HG02763 (cell line): ENCODE measurements around the gene PRKG1.

Experiments used
- ATAC-seq: cut with Tn5 transposase; IDR thresholded peaks from one replicate; pipeline ENCODE4 v1.9.1; 2021; ENCODE audit warnings: mild to moderate bottlenecking, moderate library complexity; ENCODE audit not compliant: unreplicated experiment

Gene PRKG1

DNA sequence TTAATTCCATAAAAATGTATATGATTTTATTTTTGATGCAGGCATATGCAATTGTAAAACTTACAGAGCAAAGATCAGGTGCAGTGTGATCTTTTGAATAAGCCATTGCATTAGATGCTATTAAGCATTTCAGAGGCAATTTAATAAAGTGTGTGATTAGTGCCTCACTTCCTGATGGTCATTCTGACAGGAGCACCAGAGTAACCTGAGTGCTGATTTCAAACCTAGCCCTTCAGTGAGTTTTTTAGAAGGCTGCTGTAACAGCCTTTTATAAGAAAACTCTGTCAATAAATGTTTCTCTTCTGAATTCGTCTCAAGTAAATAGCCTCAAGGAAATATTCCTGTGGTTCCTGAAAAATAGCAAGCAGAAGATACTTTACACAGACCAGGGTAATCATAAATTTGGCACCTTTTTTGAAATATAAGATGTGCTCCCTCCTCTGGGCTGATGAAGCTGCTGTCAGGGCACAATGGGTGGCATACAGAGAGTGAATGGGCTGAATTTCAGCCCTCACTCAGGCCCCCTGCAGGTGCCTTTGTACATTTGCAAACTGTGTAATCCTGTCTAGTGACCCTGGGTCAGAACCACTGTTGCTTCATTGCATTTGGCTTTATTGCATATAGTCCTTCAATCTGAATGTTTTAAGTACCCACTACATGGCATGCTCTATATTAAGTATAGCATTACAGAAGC, 818.8 kb downstream of the PRKG1 start:
- peak; percentile 61 for ATAC-seq

- ATAC-seq = no peak
Measured at GRCh38 chr10:51894771-51895578, 820.7 kb downstream of the PRKG1 start.

- no peak for ATAC-seq
Measured at GRCh38 chr10:51896849-51897248, 822.6 kb downstream of the PRKG1 start.

- ATAC-seq = no peak
Measured at GRCh38 chr10:51897560-51897959, 823.3 kb downstream of the PRKG1 start.

DNA sequence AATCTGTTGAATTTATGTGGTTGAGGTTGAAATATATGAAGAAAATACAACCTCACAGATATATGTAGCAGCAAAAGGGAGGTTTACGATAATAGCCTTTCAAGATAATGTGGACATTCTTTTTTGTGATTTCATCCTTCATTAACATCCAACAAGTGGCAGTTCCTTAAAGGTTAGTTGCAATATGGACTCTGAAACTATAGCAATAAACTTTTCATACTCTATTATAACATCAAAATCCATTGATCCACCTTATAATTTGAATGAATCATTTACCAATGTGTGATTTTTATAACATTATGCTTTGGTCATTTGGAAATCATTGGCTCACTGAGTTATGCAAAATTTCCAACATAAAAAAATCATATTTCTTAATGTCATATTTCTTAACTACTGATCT, 825.9 kb downstream of the PRKG1 start:
- ATAC-seq = no peak

DNA sequence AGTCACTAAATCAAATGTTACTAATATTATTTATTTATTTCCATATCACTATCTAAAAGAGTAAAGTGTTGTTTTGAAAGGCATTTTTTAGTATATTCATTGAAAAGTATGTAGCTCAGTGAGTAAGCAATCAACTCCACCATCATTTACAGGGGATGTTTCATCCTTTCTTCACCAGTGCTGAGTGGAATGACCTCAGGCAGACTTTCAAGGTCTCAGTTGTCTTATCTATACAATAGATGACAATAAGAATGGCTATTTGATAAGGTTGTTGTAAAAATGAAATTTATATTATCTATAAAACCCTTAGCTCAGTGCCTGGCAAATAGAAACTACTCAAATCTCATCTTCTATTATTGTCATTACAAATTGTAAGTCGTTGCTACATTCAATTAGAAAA, 829.4 kb downstream of the PRKG1 start:
- no peak for ATAC-seq

DNA sequence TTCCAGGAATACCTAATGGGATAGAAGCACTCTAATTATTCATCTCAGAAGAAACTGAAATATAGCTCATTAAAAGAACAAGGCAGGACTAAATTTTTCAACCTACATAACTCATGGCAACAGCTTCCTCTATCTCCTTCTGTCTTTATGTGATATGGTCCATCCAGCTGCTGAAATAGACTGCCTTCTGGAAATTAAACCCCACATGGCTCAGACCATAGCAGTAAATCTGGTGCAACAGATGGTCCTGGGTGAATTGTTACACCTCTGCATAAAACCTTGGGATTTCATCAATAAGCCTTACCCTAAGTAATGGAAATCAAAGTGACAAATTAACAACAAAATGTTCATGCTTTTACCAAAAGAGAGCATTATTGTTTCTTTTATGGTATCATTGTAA, 830.7 kb downstream of the PRKG1 start:
- no peak for ATAC-seq

DNA sequence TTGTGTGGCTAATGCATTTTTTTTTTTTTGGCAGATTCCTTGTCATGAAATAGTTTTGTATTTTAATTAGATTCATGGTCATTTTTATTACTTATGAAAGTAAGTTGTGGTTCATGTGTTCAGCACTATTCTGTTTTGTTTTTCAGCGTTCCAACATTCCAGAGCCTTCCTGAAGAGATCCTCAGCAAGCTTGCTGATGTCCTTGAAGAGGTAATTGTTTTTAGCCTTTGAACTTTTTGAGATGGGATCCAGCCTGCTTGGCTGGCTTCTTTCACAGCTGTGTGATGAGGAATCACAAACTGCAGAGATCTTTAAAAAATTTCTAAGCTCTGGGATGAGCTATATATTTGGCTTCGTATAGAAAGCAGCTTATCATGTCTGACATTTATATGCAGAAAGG, 833.1 kb downstream of the PRKG1 start:
- ATAC-seq = no peak

DNA sequence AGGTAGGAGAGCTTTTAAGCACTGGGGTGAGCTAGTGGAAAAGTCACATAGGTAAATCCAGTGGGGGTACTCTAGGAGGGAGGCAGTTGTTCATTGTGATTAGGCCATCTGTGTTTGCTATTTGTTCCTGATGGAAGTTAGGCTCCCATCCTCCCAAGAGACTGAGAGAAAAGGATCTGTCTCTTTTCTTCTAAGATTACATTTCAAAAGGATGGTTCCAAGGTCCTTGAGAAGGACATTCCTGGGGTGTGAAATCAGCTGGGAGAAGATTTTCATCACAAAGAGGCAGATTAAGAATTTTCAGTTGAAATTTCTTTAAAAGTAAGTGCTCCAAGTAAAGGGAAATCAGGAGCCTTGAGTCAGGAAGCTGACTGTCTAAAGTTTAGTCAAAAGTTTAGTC, 835.9 kb downstream of the PRKG1 start:
- no peak for ATAC-seq

DNA sequence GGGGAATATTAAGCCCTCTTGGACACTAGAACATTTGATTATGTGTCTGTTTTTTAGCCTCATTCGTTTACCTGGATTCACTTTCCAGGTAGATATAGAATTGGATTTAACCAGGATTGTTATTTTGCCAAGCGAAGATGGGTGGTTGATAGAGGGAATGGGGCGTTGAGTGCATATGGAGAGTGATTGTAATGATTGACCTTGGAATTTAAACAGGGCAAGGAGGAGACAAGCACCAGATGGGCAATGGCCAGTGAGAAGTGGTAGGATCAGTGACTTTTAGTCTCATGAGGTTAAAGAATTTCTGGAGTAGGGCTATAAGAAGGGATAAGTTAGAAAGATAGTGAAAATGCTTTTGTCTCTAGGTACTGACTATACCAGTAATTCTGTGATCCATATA, 836.3 kb downstream of the PRKG1 start:
- no peak for ATAC-seq

DNA sequence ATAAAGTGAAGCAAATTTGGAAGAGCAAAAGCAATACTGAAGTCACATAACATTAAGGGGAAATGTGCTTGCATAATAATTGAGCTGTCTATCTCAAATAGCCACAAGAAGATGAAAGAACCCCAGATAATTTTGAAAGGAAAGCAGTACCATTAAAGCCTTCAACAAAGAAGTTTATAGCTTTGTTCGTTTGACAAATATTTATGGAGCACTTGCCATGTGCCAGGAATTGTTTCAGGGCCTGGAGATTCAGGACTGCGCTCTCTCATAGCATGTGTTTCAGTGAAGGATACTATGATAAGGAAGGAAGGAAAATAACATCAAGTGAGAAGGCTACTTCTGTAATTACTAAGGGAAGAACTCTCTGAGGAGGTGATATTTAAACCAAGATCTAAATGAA, 837.4 kb downstream of the PRKG1 start:
- no peak for ATAC-seq

- no peak for ATAC-seq
Measured at GRCh38 chr10:51915031-51915542, 840.8 kb downstream of the PRKG1 start.

DNA sequence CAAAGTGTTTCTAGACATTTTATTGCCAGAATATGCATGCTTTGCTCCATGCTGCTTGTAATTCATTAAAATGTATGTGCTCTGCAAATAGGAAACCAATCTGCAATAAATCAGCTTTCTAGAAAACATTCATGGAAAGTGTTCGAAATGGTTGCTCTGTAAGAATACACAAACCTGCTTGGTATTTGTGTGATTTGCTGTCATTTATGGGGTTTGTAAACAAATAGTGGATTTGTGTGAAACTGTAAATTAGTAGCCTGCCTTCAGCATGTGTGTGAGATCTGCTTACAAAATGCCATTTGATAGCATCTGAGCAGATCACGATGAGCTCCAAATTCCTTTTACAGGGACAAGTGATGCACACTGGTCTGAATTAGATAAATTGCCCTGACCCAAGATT, 844.2 kb downstream of the PRKG1 start:
- ATAC-seq = no peak

DNA sequence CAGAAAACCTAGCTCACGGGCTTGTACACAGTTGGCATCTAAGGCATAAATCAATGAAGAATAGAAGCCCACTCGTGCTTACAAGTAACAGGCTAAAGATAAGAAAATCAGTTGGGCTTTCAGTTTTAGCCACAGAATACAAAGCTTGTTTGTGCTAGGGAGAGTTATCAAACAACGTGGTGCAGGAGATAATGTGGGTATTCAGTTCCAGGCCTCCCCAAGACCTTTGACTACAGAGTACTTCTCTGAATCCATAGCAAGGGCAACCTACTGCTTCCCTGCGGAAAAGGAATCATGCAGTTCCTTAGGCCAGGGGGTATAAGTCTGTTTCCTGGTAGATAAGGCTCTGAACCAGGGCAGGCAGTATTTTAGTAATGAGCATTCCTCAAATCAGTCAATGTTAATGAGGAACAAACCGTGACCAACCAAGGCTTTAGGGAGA, 844.6 kb downstream of the PRKG1 start:
- no peak for ATAC-seq

- peak; percentile 44 for ATAC-seq
Measured at GRCh38 chr10:51920672-51921071, 846.4 kb downstream of the PRKG1 start.

DNA sequence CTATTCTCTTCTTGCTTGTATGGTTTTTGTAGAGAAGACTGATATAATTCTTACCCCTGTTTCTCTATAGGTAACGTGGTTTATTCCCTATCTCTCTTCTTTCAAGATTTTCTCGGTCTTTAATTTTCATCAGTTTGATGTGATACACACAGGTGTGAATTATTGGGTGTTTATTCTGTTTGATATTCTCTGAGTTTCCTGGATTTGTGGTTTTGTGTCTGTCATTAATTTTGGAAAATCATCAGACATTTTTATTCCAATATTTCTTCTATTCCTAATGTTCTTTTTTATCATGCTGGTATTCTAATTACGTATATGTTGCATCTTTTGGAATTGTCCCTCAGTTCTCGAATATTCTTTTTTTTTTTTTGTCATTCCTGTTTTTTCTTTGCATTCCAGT, 850.1 kb downstream of the PRKG1 start:
- no peak for ATAC-seq

- ATAC-seq = no peak
Measured at GRCh38 chr10:51926337-51926736, 852.0 kb downstream of the PRKG1 start.

DNA sequence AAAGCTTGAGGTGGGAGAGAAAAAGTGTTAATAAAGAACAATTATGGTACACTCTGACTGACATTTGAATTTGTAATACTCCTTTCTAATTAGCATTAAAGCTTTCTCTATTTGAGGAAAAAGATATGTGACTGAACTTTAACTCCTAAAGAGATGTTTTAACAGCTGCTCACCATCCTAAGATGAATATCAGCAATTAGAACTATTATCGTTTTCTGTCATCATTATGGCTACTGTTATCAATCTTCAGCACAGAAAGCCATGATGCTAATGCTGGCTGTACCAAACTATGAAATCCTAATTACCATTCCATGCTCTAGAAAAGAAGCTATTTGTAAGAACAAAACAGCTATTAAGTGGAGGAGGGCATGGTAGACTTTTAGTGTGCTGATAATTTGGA, 853.9 kb downstream of the PRKG1 start:
- no peak for ATAC-seq

- ATAC-seq = no peak
Measured at GRCh38 chr10:51932530-51932929, 858.2 kb downstream of the PRKG1 start.

DNA sequence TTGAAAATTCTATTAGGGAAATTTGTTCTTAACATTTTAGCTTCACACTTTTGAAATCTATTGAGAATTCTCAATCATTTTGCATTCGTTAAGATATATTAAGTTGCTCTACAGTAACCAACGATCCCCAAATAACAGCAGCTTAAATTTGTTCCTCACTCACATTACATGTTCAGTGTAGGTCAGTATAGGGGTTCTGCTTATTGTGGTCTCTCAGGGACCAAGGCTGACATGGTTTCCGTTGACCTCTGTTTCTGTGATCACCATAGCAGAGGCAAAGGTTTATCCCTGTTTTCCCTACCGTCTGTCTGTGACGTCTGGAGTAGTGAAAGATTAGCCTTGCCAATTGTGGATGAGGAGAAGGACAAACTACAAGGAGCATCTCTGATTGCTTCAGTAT, 860.1 kb downstream of the PRKG1 start:
- ATAC-seq = no peak

DNA sequence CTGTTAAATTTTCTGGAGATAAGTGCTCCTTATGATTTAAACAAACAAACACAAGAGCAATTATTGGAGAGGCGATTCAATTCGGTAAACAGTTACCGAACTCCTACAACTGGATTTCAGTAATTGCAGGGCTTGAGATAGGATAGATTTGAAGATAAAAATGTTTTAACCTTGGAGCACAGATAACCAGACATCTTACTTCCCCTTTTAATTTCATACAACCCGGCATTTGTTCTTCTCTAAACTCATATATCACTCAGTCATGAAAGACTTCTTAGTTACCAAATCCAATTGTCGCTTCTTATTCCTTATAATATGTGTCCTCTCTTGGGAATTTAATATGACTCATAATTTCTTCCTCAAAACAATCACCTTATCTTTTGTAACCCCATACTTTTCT, 861.1 kb downstream of the PRKG1 start:
- ATAC-seq = no peak
